ENCODE results near the gene G6PC3.
A peak's percentile ranks its signal among the peaks of the same experiment; 100 is the strongest.
"Not testable (repeated sequence)": the region's sequence is repeated elsewhere in the genome, so short reads cannot be mapped to it uniquely, and the experiment has no call there.

The G6PC3 gene

GRCh38 chr17:44110011-44110686 lies 39.6 kb downstream of the G6PC3 start:
- DNase-seq: no peak

GRCh38 chr17:44110823-44111633 lies 40.5 kb downstream of the G6PC3 start:
- peak; percentile 96 for DNase-seq

DNA sequence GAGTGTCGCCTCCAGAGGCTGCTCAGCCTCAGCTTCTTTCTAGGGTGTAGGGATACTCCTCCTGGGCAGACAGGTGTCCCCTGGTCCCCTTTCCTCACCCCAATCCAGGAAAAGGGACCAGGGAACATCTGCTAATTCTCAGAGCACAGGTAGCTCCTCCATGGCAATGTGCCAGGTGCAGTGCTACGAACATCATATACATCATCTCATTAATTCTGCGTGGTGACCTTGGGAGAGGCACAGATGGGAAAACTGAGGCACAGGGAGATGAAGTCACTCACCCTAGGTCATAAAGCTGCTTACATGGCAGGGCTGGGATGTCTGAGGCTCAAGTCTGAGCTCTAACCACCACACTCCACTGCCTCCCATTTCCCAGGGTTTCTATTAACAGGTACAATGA lies 41.2 kb downstream of the G6PC3 start:
- DNase-seq: peak; percentile 59

- DNase-seq: no peak
Measured at GRCh38 chr17:44112284-44113280, 42.0 kb downstream of the G6PC3 start.

GRCh38 chr17:44113382-44113781 lies 42.8 kb downstream of the G6PC3 start:
- DNase-seq: no peak

DNA sequence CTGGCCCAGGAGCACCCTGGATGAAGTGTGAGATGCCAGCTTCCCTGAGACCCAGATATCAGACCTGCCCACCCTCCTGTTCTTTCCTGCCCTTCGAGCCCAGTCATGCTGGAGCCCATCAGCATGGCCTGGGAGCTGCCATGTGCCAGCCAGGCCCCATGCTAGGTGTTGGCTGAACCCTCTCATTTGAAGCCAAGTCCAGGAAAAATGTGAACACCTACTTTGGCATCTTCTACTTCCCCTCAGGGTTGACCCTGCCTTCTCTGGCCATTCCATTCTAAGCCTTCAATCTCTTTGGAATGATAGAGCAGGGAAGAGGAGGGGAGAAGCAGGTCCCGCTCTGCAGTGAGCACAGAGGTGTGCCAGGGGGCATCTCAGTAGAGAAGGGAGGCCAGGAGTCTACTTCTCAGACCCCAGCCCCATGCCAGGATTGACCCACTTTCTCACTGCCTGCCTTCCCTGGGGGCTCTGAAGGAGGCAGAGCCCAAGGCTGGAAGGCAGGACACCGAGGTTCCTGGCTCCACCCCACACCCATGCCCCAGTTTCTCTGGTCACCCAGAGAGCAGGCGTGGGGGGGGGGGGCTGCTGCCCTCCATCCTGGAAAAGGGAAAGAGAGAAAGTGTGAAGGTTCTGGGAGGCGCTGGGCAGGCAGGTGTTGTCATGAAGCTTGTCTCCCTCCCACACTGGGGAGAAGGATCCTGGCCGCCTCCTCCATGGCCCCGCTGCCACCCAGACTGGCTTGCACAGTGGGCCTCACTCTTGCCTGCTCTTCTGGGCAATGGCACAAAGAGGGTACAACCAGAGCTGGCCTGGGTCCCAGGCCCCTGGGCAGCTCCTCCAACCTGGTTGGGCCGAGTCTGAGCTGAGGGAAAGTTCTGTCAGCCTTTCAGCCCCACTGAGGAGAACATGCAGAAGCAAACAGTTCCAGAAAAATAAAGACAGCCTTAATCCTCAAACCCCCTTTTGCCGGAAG lies 43.6 kb downstream of the G6PC3 start:
- no peak for DNase-seq

GRCh38 chr17:44115585-44116415 lies 45.3 kb downstream of the G6PC3 start:
- DNase-seq: no peak

- no peak for DNase-seq
Measured at GRCh38 chr17:44117351-44117750, 46.8 kb downstream of the G6PC3 start.

GRCh38 chr17:44118427-44119050 lies 48.0 kb downstream of the G6PC3 start:
- DNase-seq: no peak

DNA sequence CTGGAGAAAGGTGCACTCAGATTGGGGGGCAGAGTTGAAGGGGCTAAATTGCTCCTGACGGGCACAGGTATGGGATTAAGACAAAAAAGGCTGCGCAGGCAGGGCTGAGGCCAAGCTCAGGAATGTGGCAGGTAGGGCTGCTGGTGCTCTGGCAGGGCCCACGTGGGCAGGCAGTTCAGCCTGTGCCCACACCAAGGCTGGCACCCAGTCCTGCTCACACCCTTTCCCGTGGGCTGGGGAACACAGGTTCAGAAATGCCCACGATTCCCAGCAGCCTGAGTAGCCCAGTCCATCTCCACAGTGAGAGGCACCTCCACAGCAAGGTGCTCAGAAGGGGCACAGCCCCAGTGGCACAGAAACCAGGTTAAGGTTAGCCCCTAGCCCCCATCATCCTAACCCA lies 48.5 kb downstream of the G6PC3 start:
- no peak for DNase-seq

DNA sequence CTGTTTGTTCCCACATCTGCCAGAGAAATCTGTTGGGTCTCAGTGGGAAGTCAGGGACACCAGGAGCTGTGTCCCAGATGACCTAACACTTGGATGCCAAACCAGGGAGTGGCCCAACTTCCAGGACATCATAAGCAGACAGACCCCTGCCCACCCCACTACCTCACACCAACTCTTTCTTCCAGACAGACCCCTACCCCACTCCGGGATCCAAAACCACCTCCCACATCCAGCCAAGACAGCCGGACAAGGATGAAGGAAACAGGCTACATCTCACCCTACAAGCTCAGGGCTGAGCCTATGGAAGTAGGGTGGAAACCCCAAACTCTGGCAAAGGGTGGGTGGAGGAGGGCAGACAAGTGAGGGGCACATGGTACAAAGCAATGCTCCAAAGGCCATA lies 49.3 kb downstream of the G6PC3 start:
- no peak for DNase-seq

DNA sequence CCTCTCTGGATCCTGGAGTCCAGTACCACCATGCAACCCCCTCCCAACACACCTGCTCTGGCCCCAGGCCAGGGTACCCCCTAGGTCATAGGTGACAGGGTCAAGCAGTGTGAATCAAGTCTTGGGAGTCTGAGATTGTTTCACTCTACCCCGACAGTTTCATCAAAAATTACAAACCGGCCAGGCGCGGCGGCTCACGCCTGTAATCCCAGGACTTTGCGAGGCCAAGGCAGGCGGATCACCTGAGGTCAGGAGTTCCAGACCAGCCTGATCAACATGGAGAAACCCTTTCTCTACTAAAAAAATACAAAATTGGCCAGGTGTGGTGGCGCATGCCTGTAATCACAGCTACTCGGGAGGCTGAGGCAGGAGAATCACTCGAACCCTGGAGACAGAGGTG lies 49.7 kb downstream of the G6PC3 start:
- DNase-seq: not testable (repeated sequence)

- DNase-seq: peak; percentile 61
Measured at GRCh38 chr17:44120851-44121605, 50.5 kb downstream of the G6PC3 start.

GRCh38 chr17:44121997-44122815 lies 51.7 kb downstream of the G6PC3 start:
- no peak for DNase-seq

- DNase-seq: peak; percentile 24
Measured at GRCh38 chr17:44122816-44123355, 52.4 kb downstream of the G6PC3 start.

- peak; percentile 91 for DNase-seq
Measured at GRCh38 chr17:44123356-44124117, 53.0 kb downstream of the G6PC3 start, which contains the start of gene HDAC5. TSS of gene HDAC5 (minus strand) at chr17:44123641. CDS start at chr17:44117515, 6,126 bp downstream.

GRCh38 chr17:44124118-44124438 lies 53.5 kb downstream of the G6PC3 start:
- DNase-seq: no peak

Measured in NCI-H2171 treated with DMSO at 0.1 percent for 48 hours (cell line).